A172 (cell line): ENCODE results near the gene TRAPPC5. TPM values are rescaled to one million over a fixed set of nuclear protein-coding genes. Genes with fewer than 3 reads are reported as not detected.
"Not testable (repeated sequence)": the region's sequence is repeated elsewhere in the genome, so short reads cannot be mapped to it uniquely, and the experiment has no call there.

ENCODE experiments used
- DNase-seq: peaks from one replicate; pipeline ENCODE4 v3.0.0-alpha.2; 2015; ENCODE audit warnings: low spot score
- total RNA-seq: library from RNA; depleted of rRNA; stranded (reverse); fragments of >200 nt; shearing (Covaris generic); gene quantifications from 2 replicates; pipeline ENCODE4 v1.2.3, GENCODE V29; 2014; rRNA removed

TRAPPC5 gene
- 118 and 176 TPM in 2 replicates for total RNA-seq

DNA sequence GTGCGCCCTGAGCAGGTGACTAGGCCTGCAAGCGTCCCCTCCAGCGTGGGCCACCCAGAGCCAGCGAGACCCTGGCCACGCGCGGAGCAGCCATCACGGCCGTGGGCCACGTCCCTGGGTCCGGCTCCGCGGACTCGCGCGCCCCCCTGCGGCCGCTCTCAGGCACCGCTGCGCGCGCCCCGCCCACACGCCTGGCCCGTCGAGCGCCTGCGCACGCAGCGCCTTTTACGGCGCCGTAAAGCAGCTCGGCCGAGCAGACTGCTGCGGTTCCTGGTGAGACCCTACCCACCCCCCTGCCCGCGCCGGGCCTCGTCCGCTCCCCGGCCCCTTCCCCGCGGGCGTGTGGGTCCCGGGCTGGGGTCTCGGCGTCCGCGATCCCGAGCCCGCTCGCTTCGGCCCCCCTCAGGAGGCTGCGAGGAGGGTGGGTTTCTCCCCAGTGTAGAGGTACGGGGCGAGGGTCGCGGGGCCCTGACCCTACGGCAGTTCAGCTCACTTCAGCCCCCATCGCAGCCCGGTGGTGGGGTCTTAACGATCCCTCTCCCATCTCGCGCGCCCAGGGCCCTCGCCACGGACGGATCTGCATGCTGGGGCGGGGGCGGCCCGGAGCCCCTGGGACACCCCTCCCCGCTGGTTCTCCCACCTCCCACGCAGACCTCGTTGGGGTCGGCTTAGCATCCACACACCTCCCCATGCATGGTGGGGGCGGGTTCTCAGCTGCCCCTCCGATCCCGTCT, at the start of gene TRAPPC5:
TSS of gene TRAPPC5 (plus strand) at position 228 of the 734 bp plus-strand sequence. CDS start 1,421 bp downstream, outside the sequence.
- DNase-seq: peak; percentile 41

DNA sequence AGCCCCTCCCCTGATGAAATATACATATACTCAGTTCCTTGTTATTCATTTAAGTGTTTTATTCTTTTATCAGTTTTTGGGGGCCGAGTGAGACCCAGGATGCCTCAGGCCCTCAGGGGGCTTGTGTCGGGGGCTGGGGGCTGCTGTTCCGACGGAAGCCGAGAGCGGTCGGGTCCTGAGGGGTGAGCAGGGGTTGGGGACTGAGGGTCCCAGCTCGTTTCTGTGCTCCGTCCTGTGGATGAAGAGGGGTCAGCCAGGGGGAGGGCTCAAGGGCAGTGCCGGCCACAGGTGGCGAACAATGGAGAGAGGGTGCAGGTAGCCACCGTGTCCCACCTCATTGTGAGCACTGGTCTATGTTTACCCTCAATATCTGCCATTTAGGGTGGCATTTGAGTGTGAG, 49.1 kb upstream of the TRAPPC5 start:
- no peak for DNase-seq

DNA sequence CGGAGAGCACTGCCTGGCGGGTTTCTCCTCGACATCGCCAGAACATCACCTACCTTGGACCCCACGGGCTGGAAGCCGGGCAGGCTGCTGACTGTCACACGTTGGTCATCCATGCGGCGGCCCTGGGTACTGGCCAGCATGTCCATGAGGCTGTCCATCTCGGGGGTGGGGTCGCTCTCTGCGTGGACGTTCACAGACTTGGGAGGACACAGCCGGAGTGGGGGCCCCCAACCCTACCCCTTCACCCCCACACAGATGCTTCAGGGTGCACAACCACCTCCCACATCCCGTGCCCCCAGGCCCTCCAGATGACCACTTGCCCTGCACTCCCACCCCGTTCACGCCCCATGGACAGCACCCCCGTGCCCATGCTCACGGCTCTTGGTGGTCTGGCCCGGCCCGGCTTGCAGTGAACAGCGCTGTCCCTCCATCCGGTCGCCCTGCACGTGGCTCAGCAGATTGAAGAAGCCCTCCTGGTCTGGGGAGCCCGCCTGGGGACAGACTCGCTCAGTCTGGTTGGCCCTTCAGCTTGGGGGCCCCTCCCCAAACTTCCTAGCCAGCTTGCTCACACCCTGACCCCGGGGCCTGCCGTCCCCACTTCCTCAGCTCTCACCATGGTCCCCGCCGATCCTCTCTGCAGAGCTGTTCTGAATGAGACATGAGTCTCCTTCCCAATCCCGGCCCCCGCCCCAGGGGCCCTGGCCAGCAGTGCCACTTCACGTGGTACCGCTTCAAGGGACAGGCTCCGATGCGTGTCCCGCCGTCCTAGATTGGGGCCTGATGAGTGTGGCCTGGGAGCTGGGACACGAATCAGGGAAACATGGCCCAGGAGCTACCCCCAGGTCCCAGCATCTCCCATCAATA, 48.1 kb upstream of the TRAPPC5 start:
- DNase-seq: no peak

DNA sequence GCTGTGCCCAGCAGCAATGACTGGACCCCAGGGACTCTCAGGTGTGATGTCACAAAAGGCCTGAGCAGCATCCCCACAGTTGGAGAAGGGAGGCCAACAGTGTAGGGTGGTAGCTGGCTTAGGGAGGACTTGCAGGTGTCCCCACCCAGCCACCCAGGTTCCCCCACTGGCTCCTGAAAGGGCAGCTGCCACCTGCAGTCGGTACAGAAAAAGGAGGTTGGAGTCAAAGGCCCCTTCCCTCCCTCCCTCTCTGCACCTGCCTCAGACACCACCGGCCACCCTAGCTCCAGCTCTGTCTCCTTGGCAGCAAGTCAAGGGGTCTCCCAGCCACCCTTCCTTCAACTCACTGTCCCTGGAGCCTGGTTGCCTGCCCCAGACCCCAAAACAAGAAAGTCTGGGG, 46.9 kb upstream of the TRAPPC5 start, which contains the start of gene PCP2:
TSS of gene PCP2 (minus strand) at position 22 of the 400 bp plus-strand sequence. CDS start 262 bp downstream, outside the sequence.
- DNase-seq: no peak

DNA sequence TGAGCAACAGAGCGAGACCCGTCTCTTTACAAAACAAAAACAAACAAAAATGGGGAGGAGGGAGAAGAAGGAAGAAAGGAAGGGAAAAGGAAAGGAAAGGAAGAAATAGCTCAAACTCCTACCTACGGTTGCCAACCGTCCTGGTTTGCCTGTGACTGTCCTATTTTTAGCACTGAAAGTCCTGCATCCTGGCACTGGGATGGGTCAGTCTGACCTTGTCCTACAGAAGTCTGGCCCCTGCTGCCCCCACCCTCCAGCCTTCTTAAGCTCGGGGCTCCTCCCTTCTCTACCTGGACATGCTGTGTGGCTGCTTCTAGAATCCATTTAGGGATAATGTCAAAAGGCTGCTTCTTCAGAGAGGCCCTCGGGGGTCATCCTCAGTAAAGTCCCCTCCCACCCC, 45.0 kb upstream of the TRAPPC5 start:
- DNase-seq: no peak

DNA sequence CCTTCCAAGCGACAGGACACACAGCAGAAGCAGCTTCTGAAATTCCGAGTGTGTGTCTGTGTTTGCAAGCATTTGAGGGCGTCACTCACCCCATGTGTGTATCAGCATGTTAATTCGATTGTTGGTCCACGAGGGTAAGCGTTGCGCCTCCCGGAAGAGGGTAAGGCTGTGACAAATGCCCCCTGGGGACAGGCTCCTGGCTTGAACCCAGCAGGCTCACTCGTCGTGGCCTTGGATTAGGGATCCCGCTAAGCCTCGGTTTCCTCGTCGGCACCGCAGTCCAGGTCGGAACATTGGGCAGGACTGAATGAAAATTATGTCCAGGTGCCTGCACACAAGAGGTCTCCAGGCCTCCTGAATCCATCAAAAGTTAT, 44.3 kb upstream of the TRAPPC5 start:
- no peak for DNase-seq

DNA sequence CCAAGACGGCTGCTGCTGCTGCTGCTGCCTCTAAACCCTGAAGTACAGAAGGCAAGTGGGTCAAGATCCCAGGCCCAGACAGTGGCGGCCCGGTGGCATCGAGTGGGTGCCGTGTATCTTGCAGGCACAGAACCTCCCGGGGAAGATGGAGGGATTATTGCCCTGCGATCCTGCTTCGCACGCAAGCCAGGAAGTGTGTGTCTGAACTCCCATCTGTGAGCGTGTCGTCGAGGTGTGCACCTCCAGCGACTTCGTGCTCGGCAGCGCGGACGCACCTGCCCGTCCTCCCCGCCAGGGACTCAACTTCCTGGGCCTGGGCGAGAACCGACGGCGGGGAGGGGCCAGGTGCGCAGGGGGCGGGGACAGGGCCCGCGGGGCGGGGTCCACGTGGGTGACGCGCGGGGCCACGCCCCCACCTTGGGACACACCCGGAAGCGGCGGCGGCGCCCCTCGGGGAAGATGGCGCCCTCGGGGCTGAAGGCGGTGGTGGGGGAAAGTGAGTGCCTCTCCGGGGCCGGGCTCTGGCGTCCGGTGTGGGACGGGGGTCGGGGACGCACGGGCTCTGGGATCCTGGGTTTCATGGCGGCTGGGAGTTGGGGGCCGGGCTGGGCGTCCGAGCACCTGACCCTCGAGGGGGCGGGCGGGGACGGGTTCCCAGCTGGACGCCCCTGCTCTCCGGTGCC, 43.8 kb upstream of the TRAPPC5 start, which contains the start of gene STXBP2:
TSS of gene STXBP2 (plus strand) at position 420 of the 683 bp plus-strand sequence. CDS start at position 460, 40 bp downstream.
- DNase-seq: no peak

DNA sequence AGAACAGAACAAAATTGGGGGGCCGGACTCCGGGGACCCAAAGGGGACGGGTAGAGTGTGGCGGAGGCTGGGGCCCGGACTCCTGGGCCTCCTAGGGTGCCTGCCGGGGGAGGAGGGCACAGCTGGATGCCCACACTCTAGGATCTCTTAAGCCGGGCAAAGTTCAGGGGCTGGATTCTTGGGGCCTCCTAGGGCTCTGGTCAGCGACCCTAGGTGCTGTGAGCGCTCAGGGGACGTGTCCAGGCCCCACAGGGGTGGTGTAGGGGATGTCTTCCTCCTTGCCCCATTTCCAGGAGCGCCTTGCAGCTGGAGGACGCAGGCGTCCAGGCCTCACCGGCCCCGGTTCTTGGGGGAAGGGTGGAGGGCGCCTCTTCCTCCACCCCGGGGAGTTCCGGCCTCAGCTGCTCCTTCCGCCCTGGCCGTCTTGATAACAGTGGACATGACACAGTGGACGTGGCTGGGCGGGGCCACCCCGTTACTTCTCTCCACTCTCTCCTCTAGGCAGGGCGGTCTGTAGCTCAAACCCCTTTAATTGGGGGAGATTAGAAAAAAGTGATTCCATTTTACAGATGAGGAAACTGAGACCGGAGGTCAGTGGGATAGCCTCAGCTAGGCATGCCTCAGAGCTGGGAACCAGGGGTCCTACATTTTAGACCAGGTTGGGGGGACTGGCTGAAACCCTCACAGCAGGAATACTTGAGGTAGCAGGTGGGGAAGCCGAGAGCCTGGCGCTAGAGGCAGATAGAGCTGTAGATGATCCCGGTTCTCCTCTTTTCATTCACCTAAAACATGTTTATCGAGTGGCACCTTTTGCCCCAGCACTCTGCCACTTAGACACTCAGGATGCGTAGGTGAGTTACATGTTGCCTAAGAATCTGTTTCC, 43.0 kb upstream of the TRAPPC5 start:
- no peak for DNase-seq

DNA sequence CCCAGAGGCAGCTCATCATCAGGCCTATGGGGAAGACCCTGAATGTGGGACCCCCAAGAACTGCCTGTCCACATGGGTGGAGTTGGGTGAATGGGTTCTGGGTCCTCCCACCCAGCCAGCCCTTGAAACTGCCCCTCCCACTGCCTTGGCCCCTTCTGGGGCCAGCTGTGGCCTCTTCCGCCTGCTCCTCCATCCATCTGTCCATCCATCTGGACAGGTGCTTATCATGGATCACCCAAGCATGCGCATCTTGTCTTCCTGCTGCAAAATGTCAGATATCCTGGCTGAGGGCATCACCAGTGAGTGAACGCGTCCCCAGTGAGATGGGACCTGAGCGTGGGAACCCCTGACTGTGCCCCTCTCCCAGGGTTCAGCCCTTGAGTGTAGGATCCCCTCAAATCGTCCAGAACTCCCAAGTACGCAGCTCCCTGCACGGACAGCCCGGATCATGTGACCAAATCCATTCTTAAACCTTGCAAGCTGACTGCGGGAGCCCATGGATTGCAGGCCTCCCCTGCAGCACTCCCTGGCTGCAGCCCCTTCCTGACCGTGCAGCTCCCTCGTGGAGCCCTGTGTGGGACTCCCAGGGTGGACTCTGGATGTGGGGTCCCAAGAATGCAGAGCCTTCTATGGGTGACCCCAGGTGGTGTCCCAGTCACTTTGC, 41.7 kb upstream of the TRAPPC5 start:
- no peak for DNase-seq

DNA sequence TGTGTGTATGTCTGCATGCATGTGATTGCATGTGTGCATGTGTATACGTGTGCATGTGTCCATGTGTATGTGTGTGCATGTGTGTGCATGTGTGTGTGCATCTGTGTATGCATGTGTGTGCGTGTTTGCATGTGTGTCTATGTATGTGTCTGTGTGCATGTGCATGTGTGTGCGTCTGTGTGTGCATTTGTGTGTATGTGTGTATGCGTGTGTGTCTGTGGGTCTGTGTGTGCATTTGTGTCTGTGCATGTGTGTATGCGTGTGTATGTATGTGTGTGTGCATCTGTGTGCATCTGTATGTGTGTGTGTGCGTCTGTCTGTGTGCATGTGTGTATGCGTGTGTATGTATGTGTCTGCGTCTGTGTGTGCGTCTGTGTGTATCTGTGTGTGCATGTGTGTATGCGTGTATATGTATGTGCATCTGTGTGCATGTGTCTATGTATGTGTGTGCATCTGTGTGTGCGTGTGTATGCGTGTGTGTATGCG, 40.7 kb upstream of the TRAPPC5 start:
- DNase-seq: no peak

DNA sequence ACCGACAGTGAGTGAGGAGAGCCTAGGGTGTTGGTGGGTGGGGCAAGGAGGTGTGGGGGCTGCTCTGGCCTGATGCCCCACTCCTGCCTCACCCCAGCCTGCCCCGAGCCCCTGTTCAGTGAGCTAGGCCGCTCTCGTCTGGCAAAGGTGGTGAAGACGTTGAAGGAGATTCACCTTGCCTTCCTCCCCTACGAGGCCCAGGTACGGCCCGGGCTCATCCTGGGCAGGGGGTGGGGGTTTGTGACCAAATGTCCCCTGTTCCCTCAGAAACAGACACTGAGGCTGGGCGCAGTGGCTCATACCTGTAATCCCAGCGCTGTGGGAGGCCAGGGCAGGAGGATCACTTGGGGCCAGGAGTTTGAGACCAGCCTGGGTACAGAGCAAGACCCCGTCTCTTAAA, 39.8 kb upstream of the TRAPPC5 start:
- no peak for DNase-seq

DNA sequence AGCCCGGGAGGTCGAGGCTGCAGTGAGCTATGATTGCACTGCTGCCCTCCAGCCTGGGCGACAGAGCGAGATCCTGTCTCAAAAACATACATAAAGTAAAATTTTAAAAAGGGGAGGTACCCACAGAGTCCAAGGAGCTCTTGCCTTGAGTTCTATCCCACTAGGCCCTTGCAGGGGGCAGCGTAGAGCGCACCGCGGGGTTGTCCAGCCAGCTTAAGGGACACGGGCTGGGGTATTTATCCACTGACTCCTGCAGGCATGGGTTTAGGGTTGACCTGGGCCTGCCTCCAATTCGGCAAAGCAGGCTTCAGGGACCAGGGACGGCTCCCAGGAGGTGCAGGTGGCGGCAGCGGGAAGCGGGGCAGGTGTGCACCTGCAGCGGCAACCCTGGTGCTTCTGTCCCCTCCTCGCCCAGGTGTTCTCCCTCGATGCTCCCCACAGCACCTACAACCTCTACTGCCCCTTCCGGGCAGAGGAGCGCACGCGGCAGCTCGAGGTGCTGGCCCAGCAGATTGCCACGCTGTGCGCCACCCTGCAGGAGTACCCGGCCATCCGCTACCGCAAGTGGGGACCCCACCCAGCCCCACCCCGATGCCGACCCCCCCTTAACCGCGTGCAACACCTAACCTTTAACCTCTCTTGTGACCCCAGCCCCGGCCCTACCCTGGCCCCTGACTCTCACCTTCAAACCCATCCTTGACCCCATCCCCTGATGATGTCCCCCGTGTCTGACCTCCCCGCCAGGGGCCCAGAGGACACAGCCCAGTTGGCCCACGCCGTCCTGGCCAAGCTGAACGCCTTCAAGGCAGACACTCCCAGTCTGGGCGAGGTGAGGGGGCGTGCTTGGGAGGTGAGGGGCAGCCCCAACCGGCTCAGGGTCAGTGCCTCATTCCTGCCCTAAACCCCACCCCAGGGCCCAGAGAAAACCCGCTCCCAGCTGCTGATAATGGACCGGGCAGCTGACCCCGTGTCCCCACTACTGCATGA, 39.0 kb upstream of the TRAPPC5 start:
- DNase-seq: no peak

DNA sequence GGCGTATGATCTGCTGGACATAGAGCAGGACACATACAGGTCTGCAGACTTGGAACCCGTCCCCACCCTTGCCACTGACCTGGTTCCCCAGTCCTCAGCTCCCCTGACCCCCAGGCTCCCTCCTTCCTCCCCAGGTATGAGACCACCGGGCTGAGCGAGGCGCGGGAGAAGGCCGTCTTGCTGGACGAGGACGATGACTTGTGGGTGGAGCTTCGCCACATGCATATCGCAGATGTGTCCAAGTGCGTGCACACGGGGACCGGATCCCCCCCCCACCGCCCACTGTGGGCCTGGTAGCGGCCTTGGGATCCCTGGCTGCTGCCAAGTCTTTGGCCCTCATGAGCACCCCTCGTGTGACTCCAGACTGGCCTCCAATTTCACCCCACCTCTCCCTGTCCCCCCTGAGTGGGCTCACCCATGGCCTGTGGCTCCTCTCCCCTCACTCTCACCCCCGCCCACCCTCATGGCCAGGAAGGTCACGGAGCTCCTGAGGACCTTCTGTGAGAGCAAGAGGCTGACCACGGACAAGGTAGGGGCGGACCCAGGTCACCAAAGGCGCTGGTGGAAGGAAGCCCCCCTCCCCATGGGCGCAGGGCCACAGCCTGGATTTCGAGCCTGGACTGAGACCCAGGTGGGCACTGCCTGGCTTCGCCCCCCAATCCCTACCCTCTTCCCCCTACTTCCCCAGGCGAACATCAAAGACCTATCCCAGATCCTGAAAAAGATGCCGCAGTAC, 38.2 kb upstream of the TRAPPC5 start:
- no peak for DNase-seq

DNA sequence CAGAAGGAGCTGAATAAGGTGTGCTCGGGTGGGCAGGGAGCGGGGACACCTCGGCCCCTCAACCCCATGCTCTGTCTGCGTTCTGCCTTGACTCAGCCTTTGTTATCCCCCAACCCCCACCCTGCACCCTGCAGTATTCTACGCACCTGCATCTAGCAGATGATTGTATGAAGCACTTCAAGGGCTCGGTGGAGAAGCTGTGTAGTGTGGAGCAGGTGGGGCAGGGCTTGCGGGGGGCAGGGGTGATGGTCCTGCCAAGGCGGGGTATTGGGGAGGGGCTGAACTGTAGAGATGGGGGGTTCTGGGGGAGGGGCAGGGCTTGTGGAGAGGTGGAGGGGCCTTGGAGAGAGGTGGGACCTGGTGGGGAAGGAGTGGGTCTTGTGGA, 37.6 kb upstream of the TRAPPC5 start:
- no peak for DNase-seq

DNA sequence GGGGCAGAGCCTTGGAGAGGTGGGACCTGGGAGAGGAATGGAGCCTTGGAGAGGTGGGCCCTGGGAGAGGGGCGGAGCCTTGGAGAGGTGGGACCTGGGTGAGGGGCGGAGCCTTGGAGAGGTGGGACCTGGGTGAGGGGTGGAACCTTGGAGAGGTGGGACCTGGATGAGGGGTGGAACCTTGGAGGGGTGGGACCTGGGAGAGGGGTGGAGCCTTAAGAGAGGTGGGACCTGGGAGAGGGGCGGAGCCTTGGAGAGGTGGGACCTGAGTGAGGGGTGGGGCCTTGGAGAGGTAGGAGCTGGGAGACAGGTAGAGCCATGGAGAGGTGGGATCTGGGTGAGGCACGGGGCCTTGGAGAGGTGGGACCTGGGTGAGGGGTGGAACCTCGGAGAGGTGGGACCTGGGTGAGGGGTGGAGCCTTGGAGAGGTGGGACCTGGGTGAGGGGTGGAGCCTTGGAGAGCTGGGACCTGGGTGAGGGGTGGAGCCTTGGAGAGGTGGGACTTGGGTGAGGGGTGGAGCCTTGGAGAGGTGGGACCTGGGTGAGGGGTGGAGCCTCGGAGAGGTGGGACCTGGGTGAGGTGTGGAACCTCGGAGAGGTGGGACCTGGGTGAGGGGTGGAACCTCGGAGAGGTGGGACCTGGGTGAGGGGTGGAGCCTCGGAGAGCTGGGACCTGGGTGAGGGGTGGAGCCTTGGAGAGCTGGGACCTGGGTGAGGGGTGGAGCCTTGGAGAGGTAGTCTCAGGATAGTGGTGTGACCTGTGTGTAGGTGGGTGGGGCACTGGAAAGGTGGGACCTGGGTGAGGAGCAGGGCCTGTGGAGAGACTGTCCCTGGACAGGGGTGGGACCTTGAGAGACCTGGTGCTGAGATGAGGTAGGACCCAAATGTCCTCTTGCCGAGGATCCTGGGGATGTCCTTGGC, 36.7 kb upstream of the TRAPPC5 start:
- not testable (repeated sequence) for DNase-seq

DNA sequence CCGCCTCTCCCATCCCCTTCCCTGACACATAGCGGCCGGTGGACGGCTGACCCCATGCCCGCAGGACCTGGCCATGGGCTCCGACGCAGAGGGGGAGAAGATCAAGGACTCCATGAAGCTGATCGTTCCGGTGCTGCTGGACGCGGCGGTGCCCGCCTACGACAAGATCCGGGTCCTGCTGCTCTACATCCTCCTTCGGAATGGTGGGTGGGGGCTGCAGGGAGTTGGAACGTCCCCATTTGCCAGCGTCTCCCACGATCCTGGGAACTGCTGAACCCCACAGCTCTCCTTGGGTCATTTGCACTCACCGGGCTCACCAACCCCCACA, 36.1 kb upstream of the TRAPPC5 start:
- DNase-seq: no peak

DNA sequence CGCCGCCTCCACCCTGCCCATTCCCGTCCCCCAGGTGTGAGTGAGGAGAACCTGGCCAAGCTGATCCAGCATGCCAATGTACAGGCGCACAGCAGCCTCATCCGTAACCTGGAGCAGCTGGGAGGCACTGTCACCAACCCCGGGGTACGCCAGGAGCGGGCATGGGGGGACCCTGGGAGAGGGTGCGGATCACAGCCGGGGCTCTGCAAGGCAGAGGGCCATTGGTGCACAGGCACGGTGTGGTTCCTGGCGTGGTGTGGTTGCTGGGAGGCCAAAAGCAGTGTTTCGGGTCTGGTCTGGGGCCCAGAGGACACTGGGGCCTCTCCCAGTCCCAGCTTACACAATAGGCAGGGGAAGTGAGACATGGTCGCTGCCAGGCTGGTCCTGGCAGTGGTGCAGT, 35.5 kb upstream of the TRAPPC5 start:
- DNase-seq: no peak
